ENCODE data around the gene ARHGDIG.
"Not testable (repeated sequence)": the region's sequence is repeated elsewhere in the genome, so short reads cannot be mapped to it uniquely, and the experiment has no call there.

Gene ARHGDIG

GRCh38 chr16:280552-280951 is at the start of gene ARHGDIG:
TSS of gene ARHGDIG (plus strand) at chr16:280591. CDS start at chr16:280681, 90 bp downstream.
- no peak for DNase-seq

GRCh38 chr16:230949-231348 is 49.4 kb upstream of the ARHGDIG start:
- no peak for DNase-seq

GRCh38 chr16:234468-235305 is 45.7 kb upstream of the ARHGDIG start, which contains the start of gene FAM234A:
TSS of gene FAM234A (plus strand) at chr16:234821. CDS start at chr16:254414, 19,593 bp downstream.
- DNase-seq, result peak; percentile 56 to 59

- DNase-seq, result no peak
Measured at GRCh38 chr16:239948-240277, 40.5 kb upstream of the ARHGDIG start.

- no peak for DNase-seq
Measured at GRCh38 chr16:240559-240958, 39.8 kb upstream of the ARHGDIG start.

GRCh38 chr16:242281-242680 is 38.1 kb upstream of the ARHGDIG start:
- no peak for DNase-seq

GRCh38 chr16:243348-243747 is 37.0 kb upstream of the ARHGDIG start:
- no peak for DNase-seq

GRCh38 chr16:245105-245504 is 35.3 kb upstream of the ARHGDIG start:
- no peak for DNase-seq

GRCh38 chr16:247027-247426 is 33.4 kb upstream of the ARHGDIG start:
- DNase-seq, result no peak

GRCh38 chr16:249431-249830 is 31.0 kb upstream of the ARHGDIG start:
- no peak for DNase-seq

- peak; percentile 29 to 40 for DNase-seq
Measured at GRCh38 chr16:252366-253337, 27.7 kb upstream of the ARHGDIG start.

GRCh38 chr16:253833-254232 is 26.6 kb upstream of the ARHGDIG start:
- DNase-seq, result peak; percentile 10 to 16

GRCh38 chr16:254461-254860 is 25.9 kb upstream of the ARHGDIG start:
- DNase-seq, result no peak

- DNase-seq, result no peak
Measured at GRCh38 chr16:255183-255582, 25.2 kb upstream of the ARHGDIG start.

- DNase-seq, result not testable (repeated sequence)
Measured at GRCh38 chr16:258091-258490, 22.3 kb upstream of the ARHGDIG start.

GRCh38 chr16:259226-259625 is 21.2 kb upstream of the ARHGDIG start:
- no peak for DNase-seq

GRCh38 chr16:259814-260253 is 20.6 kb upstream of the ARHGDIG start:
- DNase-seq, result no peak

GRCh38 chr16:260326-260725 is 20.1 kb upstream of the ARHGDIG start:
- no peak for DNase-seq

GRCh38 chr16:261031-261691 is 19.2 kb upstream of the ARHGDIG start:
- no peak for DNase-seq

GRCh38 chr16:262121-262745 is 18.2 kb upstream of the ARHGDIG start:
- no peak for DNase-seq

GRCh38 chr16:263182-263774 is 17.1 kb upstream of the ARHGDIG start:
- DNase-seq, result no peak

- no peak for DNase-seq
Measured at GRCh38 chr16:263944-264343, 16.4 kb upstream of the ARHGDIG start.

Measured in Kasumi-1 (cell line).